Measurements from ENCODE around the gene CLSTN2.

GRCh38 chr3:140290105-140290504, 355.1 kb downstream of the CLSTN2 start:
- no peak for TF ChIP-seq POLR2A (IDR thresholded peaks at IDR 0.05)
- TF ChIP-seq CTCF (IDR thresholded peaks at IDR 0.05) = no peak

All from tibial nerve (tissue), 3 donors.